Osteoblast (primary cell): ENCODE results near the gene ZMYM5. TPM values are rescaled to one million over a fixed set of nuclear protein-coding genes. Genes with fewer than 3 reads are reported as not detected.

ENCODE experiments used
- DNase-seq: peaks from one replicate; pipeline ENCODE4 v3.0.0; 2011; ENCODE audit warnings: low spot score, mixed read lengths; ENCODE audit not compliant: insufficient read length; ENCODE audit errors: missing footprints
- H2AFZ ChIP-seq: 2 replicates; pipeline ENCODE4 v1.6.0; 2011; ENCODE audit warnings: mild to moderate bottlenecking, low read length
- H3K27ac ChIP-seq: 2 replicates; pipeline ENCODE4 v1.5.1; 2011; ENCODE audit warnings: mild to moderate bottlenecking, low read depth, low read length, moderate library complexity
- H3K27me3 ChIP-seq: 2 replicates; pipeline ENCODE4 v1.6.0; 2012; ENCODE audit warnings: mild to moderate bottlenecking, control low read depth, inconsistent platforms, low read length, moderate library complexity; ENCODE audit not compliant: insufficient read depth
- H3K36me3 ChIP-seq: 2 replicates; pipeline ENCODE4 v1.5.1; 2011; ENCODE audit warnings: mild to moderate bottlenecking, low read length, control low read depth, moderate library complexity; ENCODE audit not compliant: insufficient read depth
- H3K4me1 ChIP-seq: 2 replicates; pipeline ENCODE4 v1.5.1; 2011; ENCODE audit warnings: mild to moderate bottlenecking, low read length, control low read depth, moderate library complexity; ENCODE audit not compliant: insufficient read depth
- H3K4me2 ChIP-seq: 2 replicates; pipeline ENCODE4 v1.6.0; 2011; ENCODE audit warnings: mild to moderate bottlenecking, low read length; ENCODE audit not compliant: insufficient read depth
- H3K4me3 ChIP-seq: fragments of 200-600 bp; sonication (generic); 3 replicates; pipeline ENCODE4 v1.5.1; 2012; ENCODE audit warnings: mild to moderate bottlenecking, low read length, inconsistent platforms; ENCODE audit not compliant: insufficient read depth
- H3K79me2 ChIP-seq: 2 replicates; pipeline ENCODE4 v1.6.0; 2012; ENCODE audit warnings: mild to moderate bottlenecking, low read length, control low read depth, inconsistent platforms; ENCODE audit not compliant: insufficient read depth
- H3K9me3 ChIP-seq: 2 replicates; pipeline ENCODE4 v1.5.1; 2011; ENCODE audit warnings: low read depth, low read length, control low read depth
- H4K20me1 ChIP-seq: 2 replicates; pipeline ENCODE4 v1.6.0; 2012; ENCODE audit warnings: mild to moderate bottlenecking, low read length, control low read depth; ENCODE audit not compliant: insufficient read depth
- total RNA-seq: library from RNA; depleted of rRNA; stranded (reverse); fragments of >200 nt; gene quantifications from 2 replicates; pipeline ENCODE4 v1.2.3, GENCODE V29; 2012
- TF ChIP-seq, protein P1 (sequence below): IDR thresholded peaks from 2 replicates; pipeline ENCODE4 v1.5.1; 2011; ENCODE audit warnings: mild to moderate bottlenecking, low read depth, low read length, moderate library complexity; ENCODE audit errors: extremely low read depth

Gene ZMYM5
- total RNA-seq, 1 donor, result 22.8 TPM

DNA sequence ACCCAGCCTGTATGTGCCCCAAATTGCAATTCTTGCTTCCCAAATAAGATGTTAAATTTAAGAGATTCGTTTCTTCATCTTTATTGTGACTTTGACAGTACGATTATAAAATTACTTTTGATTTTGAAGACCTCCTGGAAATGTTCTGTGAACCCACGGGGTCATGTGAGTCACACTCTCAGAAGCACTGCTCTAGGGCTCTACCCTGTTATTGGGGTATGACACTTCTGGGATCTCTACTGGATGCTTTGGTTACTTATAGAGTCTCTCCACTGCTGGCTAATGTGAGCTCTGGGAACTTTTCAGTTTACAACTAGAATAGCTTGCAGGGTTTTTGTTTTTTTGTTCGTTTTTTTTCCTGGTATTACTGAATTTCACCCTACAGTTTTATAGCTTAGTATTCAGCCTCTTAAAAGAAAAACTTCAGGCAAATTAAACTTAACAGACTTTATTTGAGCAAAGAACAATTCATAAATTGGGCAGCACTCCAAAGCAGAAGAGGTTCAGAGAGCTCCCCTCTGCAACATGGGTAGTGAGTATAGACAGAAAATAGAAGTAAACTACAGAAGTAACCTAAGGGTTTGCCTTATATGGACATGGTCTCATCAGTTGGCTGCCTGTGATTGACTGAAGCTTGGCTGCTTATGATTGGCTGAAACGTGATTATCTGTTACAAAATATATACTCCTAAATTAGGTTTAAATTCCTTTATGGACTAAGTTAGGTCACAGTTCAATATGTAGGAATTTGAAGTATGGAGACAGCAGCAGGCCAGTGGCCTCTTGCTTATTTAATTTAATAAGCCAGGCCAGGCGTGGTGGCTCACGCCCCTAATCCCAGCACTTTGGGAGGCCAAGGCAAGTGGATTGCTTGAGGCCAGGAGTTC is 52.2 kb downstream of the ZMYM5 start:
- Histone ChIP-seq H3K9me3 (no peaks in the 10 kb centered on the region), H2AFZ (no peak overlapping the region), H3K4me2 (no peak overlapping the region), H4K20me1 (no peaks in the 10 kb centered on the region), H3K27me3 (no peaks in the 10 kb centered on the region), H3K27ac (no peak overlapping the region), H3K4me3 (no peak overlapping the region), H3K36me3 (no peaks in the 10 kb centered on the region), H3K4me1 (no peaks in the 10 kb centered on the region), H3K79me2 (no peaks in the 10 kb centered on the region)
- no peak for DNase-seq
- TF ChIP-seq, protein P1, sequence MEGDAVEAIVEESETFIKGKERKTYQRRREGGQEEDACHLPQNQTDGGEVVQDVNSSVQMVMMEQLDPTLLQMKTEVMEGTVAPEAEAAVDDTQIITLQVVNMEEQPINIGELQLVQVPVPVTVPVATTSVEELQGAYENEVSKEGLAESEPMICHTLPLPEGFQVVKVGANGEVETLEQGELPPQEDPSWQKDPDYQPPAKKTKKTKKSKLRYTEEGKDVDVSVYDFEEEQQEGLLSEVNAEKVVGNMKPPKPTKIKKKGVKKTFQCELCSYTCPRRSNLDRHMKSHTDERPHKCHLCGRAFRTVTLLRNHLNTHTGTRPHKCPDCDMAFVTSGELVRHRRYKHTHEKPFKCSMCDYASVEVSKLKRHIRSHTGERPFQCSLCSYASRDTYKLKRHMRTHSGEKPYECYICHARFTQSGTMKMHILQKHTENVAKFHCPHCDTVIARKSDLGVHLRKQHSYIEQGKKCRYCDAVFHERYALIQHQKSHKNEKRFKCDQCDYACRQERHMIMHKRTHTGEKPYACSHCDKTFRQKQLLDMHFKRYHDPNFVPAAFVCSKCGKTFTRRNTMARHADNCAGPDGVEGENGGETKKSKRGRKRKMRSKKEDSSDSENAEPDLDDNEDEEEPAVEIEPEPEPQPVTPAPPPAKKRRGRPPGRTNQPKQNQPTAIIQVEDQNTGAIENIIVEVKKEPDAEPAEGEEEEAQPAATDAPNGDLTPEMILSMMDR, result no peak

DNA sequence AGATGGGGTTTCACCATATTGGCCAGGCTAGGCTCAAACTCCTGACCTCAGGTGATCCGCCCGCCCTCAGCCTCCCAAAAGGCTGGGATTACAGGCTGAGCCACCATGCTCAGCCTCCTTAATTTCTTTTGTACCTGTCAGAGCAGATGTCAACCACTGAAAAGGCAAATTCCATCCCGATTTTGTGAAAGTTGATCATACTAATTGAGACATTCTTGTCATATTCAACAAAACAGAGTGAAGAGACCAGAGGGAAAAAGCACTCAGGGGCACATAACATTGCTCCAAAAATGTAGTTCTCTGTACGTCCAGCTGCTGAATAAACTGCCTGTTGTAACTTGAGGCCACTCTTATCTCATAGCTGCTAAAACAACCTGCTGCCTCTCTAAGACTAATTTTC is 53.3 kb downstream of the ZMYM5 start:
- Histone ChIP-seq H2AFZ (no peak overlapping the region), H4K20me1 (no peaks in the 10 kb centered on the region), H3K4me3 (no peak overlapping the region), H3K27ac (no peak overlapping the region), H3K27me3 (no peaks in the 10 kb centered on the region), H3K9me3 (no peaks in the 10 kb centered on the region), H3K36me3 (no peaks in the 10 kb centered on the region), H3K79me2 (no peaks in the 10 kb centered on the region), H3K4me2 (no peak overlapping the region), H3K4me1 (no peaks in the 10 kb centered on the region)
- TF ChIP-seq, protein P1, result no peak
- DNase-seq, result no peak

DNA sequence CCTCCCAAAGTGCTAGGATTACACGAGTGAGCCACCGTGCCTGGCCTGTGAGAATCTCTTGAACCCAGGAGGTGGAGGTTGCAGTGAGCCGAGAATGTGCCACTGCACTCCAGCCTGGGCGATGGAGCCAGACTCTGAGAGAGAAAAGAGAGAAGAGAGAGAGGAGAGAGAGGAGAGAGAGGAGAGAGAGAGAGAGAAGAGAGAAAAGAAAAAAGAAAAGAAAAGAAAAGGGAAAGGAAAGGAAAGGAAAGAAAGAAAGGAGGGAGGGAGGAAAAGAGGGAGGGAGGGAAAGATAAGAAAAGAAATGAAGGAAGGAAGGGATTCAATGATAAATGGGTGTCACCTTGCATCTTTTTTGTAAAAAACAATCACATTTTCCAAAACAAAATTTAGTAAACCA is 57.7 kb downstream of the ZMYM5 start:
- H3K27me3 ChIP-seq, result no peaks in the 10 kb centered on the region
- no peaks in the 10 kb centered on the region for H3K36me3 ChIP-seq
- H3K4me1 ChIP-seq, result no peaks in the 10 kb centered on the region
- no peak overlapping the region for H3K27ac ChIP-seq
- no peak overlapping the region for H3K4me3 ChIP-seq
- no peak overlapping the region for H3K4me2 ChIP-seq
- H2AFZ ChIP-seq, result no peak overlapping the region
- H3K79me2 ChIP-seq, result no peaks in the 10 kb centered on the region
- H4K20me1 ChIP-seq, result no peaks in the 10 kb centered on the region
- H3K9me3 ChIP-seq, result no peaks in the 10 kb centered on the region
- TF ChIP-seq, protein P1, result no peak
- no peak for DNase-seq

DNA sequence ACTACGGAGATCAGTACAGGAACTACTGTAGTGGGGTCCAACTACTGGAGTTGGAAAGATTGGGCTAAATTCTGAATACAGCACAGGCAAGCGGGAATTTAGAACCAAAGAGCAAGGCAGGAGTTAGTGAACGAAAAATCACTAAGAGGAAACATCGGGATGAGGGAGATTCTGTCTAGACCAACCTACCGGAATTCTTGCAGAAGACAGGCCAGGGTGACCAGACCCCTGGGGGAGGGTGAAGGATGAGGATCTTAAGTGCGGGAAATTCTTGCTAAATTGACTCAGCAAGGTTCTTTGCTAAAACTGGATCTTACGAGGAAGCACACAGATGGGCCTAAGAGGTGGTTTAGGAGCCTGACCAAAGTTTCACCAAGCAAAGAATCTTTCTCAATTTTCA is 67.5 kb downstream of the ZMYM5 start:
- Histone ChIP-seq H3K79me2 (no peaks in the 10 kb centered on the region), H3K4me1 (peaks cover 10% of the 10 kb centered on the region), H3K9me3 (no peaks in the 10 kb centered on the region), H3K4me3 (no peak overlapping the region), H4K20me1 (no peaks in the 10 kb centered on the region), H3K36me3 (no peaks in the 10 kb centered on the region), H3K27me3 (no peaks in the 10 kb centered on the region), H3K4me2 (no peak overlapping the region), H3K27ac (no peak overlapping the region), H2AFZ (no peak overlapping the region)
- TF ChIP-seq, protein P1, result no peak
- DNase-seq, result no peak
